Activated CD4-positive, alpha-beta T cell treated with anti-CD3 and anti-CD28 coated beads for 1 hour (primary cell): Measurements from ENCODE around the gene NACA.
"Not testable (repeated sequence)": the region's sequence is repeated elsewhere in the genome, so short reads cannot be mapped to it uniquely, and the experiment has no call there.

ENCODE experiments used
- DNase-seq: peaks from one replicate; pipeline ENCODE4 v3.0.0-alpha.2; 2020

The NACA gene

DNA sequence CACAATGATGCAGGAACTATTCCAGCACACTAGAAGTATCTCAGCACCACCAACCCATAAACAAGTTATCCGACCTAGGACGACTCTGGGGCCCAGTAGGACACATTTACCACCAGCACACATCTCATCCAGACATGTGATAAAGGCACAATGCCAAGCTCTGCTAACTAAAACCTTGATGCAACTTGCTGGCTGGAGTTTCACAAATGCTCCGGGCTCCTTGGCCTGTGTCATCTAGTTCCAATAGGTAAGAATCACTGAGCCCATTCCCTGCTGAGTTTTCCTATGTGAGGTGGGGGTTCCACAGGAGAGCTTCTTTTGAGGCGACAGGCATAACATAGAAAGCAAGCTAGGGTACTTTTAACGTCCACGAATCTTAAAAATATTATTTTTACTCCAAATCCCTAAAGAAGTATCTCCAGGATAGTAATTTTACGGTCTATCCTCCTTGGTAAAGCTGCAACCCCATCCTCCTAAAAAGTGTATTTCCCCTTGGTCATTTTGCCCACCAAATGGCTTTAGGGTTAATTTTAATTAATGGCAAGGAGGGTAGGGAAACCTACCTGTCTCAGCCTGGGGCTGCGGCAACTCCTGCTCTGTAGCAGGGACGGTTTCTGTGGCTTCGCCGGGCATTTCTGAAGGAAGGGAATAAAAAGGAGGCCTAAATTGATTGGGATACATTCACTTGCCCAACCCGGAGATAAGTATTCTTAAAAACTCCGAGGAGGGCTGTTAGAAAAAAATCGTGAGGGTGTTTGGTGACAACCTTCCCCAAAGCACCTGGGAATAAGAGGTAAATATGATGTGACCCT is 1.0 kb downstream of the NACA start:
- DNase-seq: no peak

DNA sequence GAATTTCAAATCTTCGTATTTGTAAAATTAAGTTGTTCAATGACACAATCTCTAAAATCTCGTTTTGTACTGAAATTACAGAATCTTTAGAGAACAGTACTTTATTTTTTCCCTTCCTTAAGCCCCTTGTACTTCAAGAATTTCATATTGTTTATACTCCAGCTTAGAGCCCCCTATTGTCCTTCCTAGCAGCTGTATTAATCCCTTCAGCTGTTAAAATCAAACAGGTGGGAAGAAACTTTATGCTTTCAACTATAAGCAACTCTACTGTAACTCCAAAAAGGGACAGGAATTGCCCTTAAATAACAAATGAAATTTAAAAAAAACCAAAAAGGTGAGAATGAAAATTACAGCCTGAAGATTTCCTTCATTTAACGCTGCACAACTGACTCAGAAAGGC is 1.7 kb downstream of the NACA start:
- no peak for DNase-seq

- no peak for DNase-seq
Observed at GRCh38 chr12:56722832-56723231, 2.3 kb downstream of the NACA start.

- no peak for DNase-seq
Observed at GRCh38 chr12:56721721-56722120, 3.4 kb downstream of the NACA start.

DNA sequence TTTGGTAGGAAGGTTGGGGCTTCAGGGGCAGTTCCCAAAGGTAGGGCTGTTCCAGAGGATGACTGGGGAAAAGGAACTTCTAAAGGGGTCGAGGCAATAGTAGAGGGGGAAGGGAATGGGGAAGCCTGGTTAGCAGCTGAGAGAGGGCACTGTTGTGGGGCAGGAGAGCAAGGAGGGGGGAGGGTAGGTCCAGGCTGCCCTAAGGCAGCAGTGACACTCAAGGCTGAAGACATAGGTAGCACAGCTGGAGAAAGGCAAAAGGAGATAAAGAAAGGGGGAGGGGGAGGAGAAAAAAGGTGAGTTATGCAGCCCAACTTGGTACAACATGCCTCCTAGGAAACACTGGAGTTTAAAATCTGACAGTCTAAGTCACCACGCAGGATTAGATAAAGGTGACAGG is 3.9 kb downstream of the NACA start:
- DNase-seq: no peak

DNA sequence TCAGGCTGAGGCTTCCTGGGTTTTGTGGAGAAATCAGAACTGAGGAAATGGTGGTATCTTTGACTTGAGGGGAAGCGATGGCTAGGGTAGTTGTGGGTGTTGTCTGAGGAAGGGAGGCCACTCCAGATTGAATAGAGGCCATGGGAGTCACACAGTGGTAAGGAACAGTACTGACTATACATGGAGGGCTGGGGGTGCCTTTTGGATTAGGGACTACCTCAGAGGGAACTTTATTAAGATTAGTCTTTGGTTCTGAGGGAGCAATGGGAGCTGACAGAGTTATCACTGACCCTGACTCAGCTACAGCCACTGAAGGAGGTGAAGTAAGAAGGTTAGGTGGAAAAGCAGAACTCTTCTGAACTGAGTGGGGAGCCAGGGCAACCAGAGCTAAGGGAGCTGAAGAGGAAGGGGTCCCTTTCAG is 4.4 kb downstream of the NACA start:
- DNase-seq: no peak

GRCh38 chr12:56719056-56719455 is 6.0 kb downstream of the NACA start:
- no peak for DNase-seq

DNA sequence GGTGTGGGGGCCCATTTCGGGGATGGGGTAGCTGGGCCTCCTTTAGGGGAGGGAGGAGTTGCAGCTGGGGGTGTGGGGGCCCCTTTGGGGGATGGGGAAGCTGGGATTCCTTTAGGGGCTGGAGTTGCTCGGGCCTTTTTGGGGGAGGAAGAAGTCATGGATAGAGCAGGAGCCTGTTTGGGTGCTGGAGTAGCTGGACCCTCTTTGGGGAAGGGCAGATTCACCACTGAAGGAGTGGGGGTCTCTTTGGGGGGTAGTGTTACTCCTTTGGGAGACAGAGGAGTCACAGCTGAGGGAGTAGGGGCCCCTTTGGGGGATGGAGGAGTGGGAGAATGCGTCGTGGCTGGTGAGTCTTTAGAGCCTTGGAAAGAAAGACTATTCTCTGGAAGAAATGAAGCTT is 6.5 kb downstream of the NACA start:
- DNase-seq: no peak

- DNase-seq: no peak
Observed at GRCh38 chr12:56718149-56718548, 7.0 kb downstream of the NACA start.

- no peak for DNase-seq
Observed at GRCh38 chr12:56716933-56717880, 7.9 kb downstream of the NACA start.

DNA sequence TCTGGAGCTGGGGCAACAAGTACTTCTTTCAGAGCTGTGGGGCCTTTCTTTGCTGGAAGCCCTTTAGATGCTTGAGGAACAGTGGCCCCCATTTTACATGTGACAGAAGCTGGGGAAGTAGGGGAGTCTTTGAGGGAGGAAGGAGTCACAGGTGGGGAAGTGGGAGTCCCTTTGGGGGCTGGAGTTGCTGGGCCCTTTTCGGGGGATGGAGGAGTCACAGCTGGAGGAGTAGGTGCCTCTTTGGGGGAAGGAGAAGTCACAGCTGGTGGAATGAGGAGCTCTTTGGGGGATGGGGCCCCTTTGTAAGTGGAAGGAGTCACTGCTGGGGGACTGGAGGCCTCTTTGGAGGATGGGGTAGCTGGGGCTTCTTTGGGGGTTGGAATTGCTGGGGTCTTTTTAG is 8.6 kb downstream of the NACA start:
- DNase-seq: no peak

GRCh38 chr12:56715798-56716197 is 9.3 kb downstream of the NACA start:
- DNase-seq: no peak

GRCh38 chr12:56714431-56714929 is 10.6 kb downstream of the NACA start:
- DNase-seq: no peak

DNA sequence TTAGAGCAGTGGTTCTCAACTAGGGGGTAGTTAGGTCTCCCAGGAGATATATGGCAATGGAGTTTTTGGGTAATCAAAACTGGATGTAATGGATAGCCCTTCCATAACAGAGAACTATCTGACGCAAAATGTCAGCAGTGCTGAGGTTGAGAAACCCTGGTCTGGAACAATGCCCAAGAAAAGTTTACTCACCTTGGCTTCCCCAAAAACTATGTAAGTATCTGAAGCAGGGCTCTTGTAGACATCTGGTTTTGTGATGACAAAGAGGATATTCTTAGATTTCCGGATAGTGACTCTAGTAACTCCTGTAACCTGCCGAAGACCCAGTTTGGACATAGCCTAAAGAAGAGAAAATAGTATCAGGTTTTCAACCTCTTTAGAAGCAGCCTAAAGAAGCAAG is 11.8 kb downstream of the NACA start:
- no peak for DNase-seq

DNA sequence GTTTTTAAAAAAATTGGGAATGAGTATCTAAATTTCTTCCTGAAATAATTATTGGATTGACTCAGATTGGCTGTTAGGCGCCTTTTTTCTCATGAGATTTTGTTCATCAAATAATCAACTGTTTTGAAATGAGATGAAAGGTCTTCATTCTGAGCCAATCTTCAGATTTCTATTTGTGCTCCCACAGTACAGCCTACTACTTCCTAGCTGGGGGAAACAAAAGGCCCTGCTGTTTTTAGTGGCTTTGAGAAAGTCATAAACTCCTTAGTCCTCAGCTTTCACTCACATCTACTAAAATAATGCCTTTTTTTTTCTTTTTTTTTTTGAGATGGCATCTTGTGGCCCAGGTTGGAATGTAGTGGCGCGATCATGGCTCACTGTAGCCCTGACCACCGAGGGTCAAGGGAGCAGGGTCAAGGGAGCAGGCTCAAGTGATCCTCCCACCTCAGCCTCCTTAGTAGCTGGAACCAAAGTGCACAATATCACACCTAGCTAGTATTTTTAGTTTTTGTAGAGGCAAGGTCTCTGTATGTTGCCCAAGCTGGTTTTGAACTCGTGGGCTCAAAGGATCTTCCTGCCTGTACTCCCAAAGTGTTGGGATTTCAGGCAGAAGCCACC is 15.2 kb downstream of the NACA start:
- no peak for DNase-seq

DNA sequence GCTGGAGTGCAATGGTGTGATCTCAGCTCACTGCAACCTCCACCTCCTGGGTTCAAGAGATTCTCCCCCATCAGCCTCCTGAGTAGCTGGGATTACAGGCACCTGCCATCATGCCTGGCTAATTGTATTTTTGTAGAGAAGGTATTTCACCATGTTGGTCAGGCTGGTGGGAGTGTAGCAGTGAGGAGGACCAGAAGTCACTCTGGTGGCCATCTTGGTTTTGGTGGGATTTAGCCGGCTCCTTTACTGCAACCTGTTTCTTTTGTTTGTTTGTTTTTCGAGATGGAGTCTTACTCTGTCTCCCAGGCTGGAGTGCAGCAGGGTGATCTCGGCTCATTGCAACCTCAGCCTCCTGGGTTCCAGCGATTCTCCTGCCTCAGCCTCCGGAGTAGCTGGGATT is 20.6 kb downstream of the NACA start:
- DNase-seq: not testable (repeated sequence)

- no peak for DNase-seq
Observed at GRCh38 chr12:56699020-56699661, 26.0 kb downstream of the NACA start.

- DNase-seq: no peak
Observed at GRCh38 chr12:56695327-56696101, 29.6 kb downstream of the NACA start.

DNA sequence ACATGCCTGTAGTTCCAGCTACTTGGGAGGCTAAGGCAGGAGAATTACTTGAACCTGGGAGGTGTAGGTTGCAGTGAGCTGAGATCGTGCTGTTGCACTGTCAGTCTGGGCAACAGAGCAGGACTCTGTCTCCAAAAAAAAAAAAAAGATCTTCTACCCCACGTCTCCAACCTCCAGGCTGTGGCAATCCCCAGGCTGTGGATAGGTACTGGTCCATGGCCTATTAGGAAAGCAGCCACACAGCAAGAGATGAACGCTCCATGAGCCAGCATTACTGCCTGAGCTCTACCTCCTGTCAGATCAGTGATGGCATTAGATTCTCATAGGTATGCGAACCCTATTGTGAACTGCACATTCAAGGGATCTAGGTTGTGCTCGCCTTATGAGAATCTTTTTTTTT is 30.9 kb downstream of the NACA start:
- DNase-seq: no peak

DNA sequence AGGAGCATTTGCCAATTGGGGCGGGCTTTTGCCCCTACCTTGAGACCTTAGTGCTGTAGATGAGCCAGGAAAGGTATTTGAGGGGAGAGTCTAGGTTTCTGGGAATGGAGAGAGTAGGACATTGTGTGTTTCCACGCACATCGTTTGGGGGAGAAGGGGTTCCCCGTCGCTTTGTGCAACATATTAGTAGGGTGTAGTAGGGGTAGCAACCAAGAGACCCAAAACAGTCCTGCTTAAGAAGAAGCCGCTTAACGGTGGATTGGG is 36.3 kb downstream of the NACA start:
- no peak for DNase-seq

- DNase-seq: peak; percentile 97
Observed at GRCh38 chr12:56688129-56688845, 36.8 kb downstream of the NACA start, which contains the start of gene PTGES3. PTGES3 (minus strand) TSS chr12:56688284; CDS start chr12:56687999, 285 bp downstream.
